OCI-LY7 (cell line): ENCODE data around the gene FEV. TPM values are rescaled to one million over a fixed set of nuclear protein-coding genes. Genes with fewer than 3 reads are reported as not detected.

Experiments
- BruUV-seq: library from RNA; stranded (reverse); fragments of 400-500 nt; replicated peaks from 2 replicates; lab custom pipeline; 2021; lab: Mats Ljungman, UMichigan
- CTCF ChIA-PET: fragments of 300-600 bp; sonication (Branson Sonifier 250); formaldehyde crosslinking; loops from one replicate; lab custom pipeline; 2022; ENCODE audit warnings: antibody characterized with exemption; ENCODE audit not compliant: unreplicated experiment; lab: Charles Lee
- POLR2A ChIA-PET: fragments of 300-600 bp; sonication (Branson Sonifier 250); formaldehyde crosslinking; loops from one replicate; lab custom pipeline; 2022; ENCODE audit warnings: antibody characterized with exemption; lab: Charles Lee
- DNase-seq: peaks from one replicate; pipeline ENCODE4 v3.0.0-alpha.2; 2015; ENCODE audit warnings: low spot score
- H2AFZ ChIP-seq: fragments of 200-600 bp; sonication (generic), shearing (Covaris generic); 2 replicates; pipeline ENCODE4 v1.6.1; 2014; ENCODE audit warnings: mild to moderate bottlenecking, antibody characterized with exemption, low read length, moderate library complexity
- H3K27ac ChIP-seq: fragments of 200-600 bp; sonication (generic); 2 replicates; pipeline ENCODE4 v1.5.1; 2014; ENCODE audit warnings: mixed run types, low read depth, mild to moderate bottlenecking, moderate library complexity, low read length, inconsistent platforms; ENCODE audit not compliant: poor library complexity, severe bottlenecking
- H3K36me3 ChIP-seq: fragments of 200-600 bp; sonication (generic); 2 replicates; pipeline ENCODE4 v1.6.1; 2014; ENCODE audit warnings: mild to moderate bottlenecking, antibody characterized with exemption, low read length, moderate library complexity, mixed read lengths; ENCODE audit not compliant: insufficient read depth
- H3K4me1 ChIP-seq: fragments of 200-600 bp; sonication (generic); 2 replicates; pipeline ENCODE4 v1.5.1; 2014; ENCODE audit warnings: mild to moderate bottlenecking, low read length; ENCODE audit not compliant: insufficient read depth, poor library complexity, severe bottlenecking
- H3K4me2 ChIP-seq: fragments of 200-600 bp; sonication (generic); 2 replicates; pipeline ENCODE4 v1.6.1; 2014; ENCODE audit warnings: mild to moderate bottlenecking, low read length
- H3K4me3 ChIP-seq: fragments of 200-600 bp; sonication (generic); 2 replicates; pipeline ENCODE4 v1.5.1; 2014; ENCODE audit warnings: mild to moderate bottlenecking, low read depth, low read length; ENCODE audit not compliant: poor library complexity, severe bottlenecking
- H3K79me2 ChIP-seq: fragments of 200-600 bp; sonication (generic); 2 replicates; pipeline ENCODE4 v1.6.1; 2016; ENCODE audit warnings: low read depth, mild to moderate bottlenecking, low read length, moderate library complexity, mixed read lengths; ENCODE audit not compliant: insufficient read depth
- H3K9me2 ChIP-seq: fragments of 200-600 bp; sonication (generic); 2 replicates; pipeline ENCODE4 v1.6.1; 2016; ENCODE audit warnings: mild to moderate bottlenecking, low read length, mixed read lengths; ENCODE audit not compliant: insufficient read depth
- H3K9me3 ChIP-seq: fragments of 200-600 bp; sonication (generic); 2 replicates; pipeline ENCODE4 v1.6.1; 2014; ENCODE audit warnings: mild to moderate bottlenecking, mixed run types, low read length, mixed read lengths
- H4K20me1 ChIP-seq: fragments of 200-600 bp; sonication (generic); 2 replicates; pipeline ENCODE4 v1.6.1; 2014; ENCODE audit warnings: mild to moderate bottlenecking, antibody characterized with exemption, low read length, moderate library complexity, mixed read lengths; ENCODE audit not compliant: insufficient read depth
- CTCF ChIP-seq: fragments of 200-600 bp; sonication (generic); conservative IDR thresholded peaks from 2 replicates; pipeline ENCODE4 v1.5.1; 2014; ENCODE audit warnings: mild to moderate bottlenecking, antibody characterized with exemption, low read length, moderate library complexity, mixed read lengths
- EZH2phosphoT487 ChIP-seq: fragments of 200-600 bp; sonication (generic); IDR thresholded peaks from 2 replicates; pipeline ENCODE4 v1.6.1; 2018; ENCODE audit warnings: low read depth, borderline replicate concordance, mild to moderate bottlenecking, mixed run types, antibody characterized with exemption, low read length, moderate library complexity, mixed read lengths
- intact Hi-C: fragments of 100-400 bp; cut with micrococcal nuclease; formaldehyde crosslinking; loops from one replicate; pipeline ENCODE4 v1.10.0; 2022; ENCODE audit not compliant: unreplicated experiment
- total RNA-seq, 2 experiments: library from RNA; depleted of rRNA in 1 of 2; stranded (reverse); fragments of >200 nt in 1 of 2; shearing (Covaris generic) in 1 of 2; gene quantifications; 2 replicates each; pipeline ENCODE4 v1.2.3, GENCODE V29; 2014 to 2022

Gene FEV
- total RNA-seq, 2 experiments from 2014 or later = not detected

- Histone ChIP-seq H3K79me2 (no peaks in the 10 kb centered on the region), H4K20me1 (no peaks in the 10 kb centered on the region), H3K27ac (no peak overlapping the region), H3K4me3 (no peak overlapping the region), H3K4me1 (no peaks in the 10 kb centered on the region), H2AFZ (no peak overlapping the region), H3K9me2 (no peaks in the 10 kb centered on the region), H3K4me2 (no peak overlapping the region), H3K36me3 (no peaks in the 10 kb centered on the region), H3K9me3 (no peaks in the 10 kb centered on the region)
- no TSS peak for BruUV-seq
- DNase-seq = no peak
- ChIA-PET POLR2A (interaction anchor here (0.5 kb wide), 1 partner anchor 87 kb away, joined by 3 read pairs; no protein-coding TSS in a partner anchor), CTCF (interaction anchor here (1.6 kb wide), 1 partner anchor 73 kb away, joined by 4 read pairs; no protein-coding TSS in a partner anchor)
- no peak for TF ChIP-seq CTCF
- no peak for TF ChIP-seq EZH2phosphoT487
- intact Hi-C loops = no loop called here
Observed at GRCh38 chr2:219031005-219031738, 46.2 kb upstream of the FEV start.

GRCh38 chr2:219030177-219030940 lies 45.4 kb upstream of the FEV start:
- H3K79me2 ChIP-seq = no peaks in the 10 kb centered on the region
- intact Hi-C loops = no loop called here

More at GRCh38 chr2:219030177-219030940, 45.4 kb upstream of the FEV start:
- no peak overlapping the region for H3K4me2 ChIP-seq
- POLR2A ChIA-PET = interaction anchor here (0.5 kb wide), 1 partner anchor 88 kb away, joined by 3 read pairs; no protein-coding TSS in a partner anchor
- H3K4me1 ChIP-seq = no peaks in the 10 kb centered on the region
- no peak overlapping the region for H3K27ac ChIP-seq
- H3K36me3 ChIP-seq = no peaks in the 10 kb centered on the region
- no TSS peak for BruUV-seq
- no peak overlapping the region for H3K4me3 ChIP-seq
- no peaks in the 10 kb centered on the region for H3K9me2 ChIP-seq
- no peak overlapping the region for H2AFZ ChIP-seq
- no peak for DNase-seq
- no peaks in the 10 kb centered on the region for H3K9me3 ChIP-seq
- CTCF ChIA-PET = interaction anchor here (0.5 to 1.6 kb wide), 10 partner anchors 11 to 265 kb away, joined by 3 to 5 read pairs (median 4); no protein-coding TSS in a partner anchor
- H4K20me1 ChIP-seq = no peaks in the 10 kb centered on the region
- TF ChIP-seq CTCF (no peak), EZH2phosphoT487 (no peak)
